ENCODE measurements around the gene PDE4D. TPM values are rescaled to one million over a fixed set of nuclear protein-coding genes. Genes with fewer than 3 reads are reported as not detected.

Gene PDE4D
- total and polyA plus RNA-seq, 2 experiments from 2014 or later = 4.3 to 9.7 TPM

- Histone ChIP-seq H3K36me3 (ENCODE audit: low read depth) (no peaks in the 10 kb centered on the region), H3K9me2 (ENCODE audit: insufficient read depth) (no peaks in the 10 kb centered on the region), H2AFZ (no peak overlapping the region), H3K79me2 (ENCODE audit: insufficient read depth) (no peaks in the 10 kb centered on the region), H4K20me1 (ENCODE audit: insufficient read depth) (no peaks in the 10 kb centered on the region), H3F3A (ENCODE audit: insufficient read depth) (peaks cover 7% of the 10 kb centered on the region; the same call in 1 of the 2 replicates), H3K4me1 (ENCODE audit: insufficient read depth) (no peaks in the 10 kb centered on the region), H3K4me2 (ENCODE audit: unreplicated experiment) (no peak overlapping the region), H3K27ac (no peak overlapping the region), H3K27me3 (replicated peaks; ENCODE audit: insufficient read depth) (no peaks in the 10 kb centered on the region), H3K9me3 (ENCODE audit: low read depth) (no peaks in the 10 kb centered on the region), H3K4me3 (no peak overlapping the region), H3K9ac (no peak overlapping the region)
- TF ChIP-seq EZH2 (IDR thresholded peaks at IDR 0.05; ENCODE audit: insufficient read depth, poor library complexity, severe bottlenecking) (no peak), EZH2phosphoT487 (IDR thresholded peaks at IDR 0.05; ENCODE audit: insufficient read depth, low read depth) (no peak)
- WGBS, 2 experiments (ENCODE audit: low coverage in 1 of 2, low lambda C conversion rate in 2 of 2, missing lambda C conversion rate in 2 of 2) = 89 to 99% methylated on average over 4 of the region's 4 CpGs
- DNase-seq = no peak
- in situ Hi-C loops (cut with MboI) = no loop called here
Measured at GRCh38 chr5:59293700-59294099, 599.8 kb downstream of the PDE4D start.

GRCh38 chr5:59291941-59292340 lies 601.6 kb downstream of the PDE4D start:
- Histone ChIP-seq H3K36me3 (ENCODE audit: low read depth) (no peaks in the 10 kb centered on the region), H3K9ac (no peak overlapping the region), H2AFZ (no peak overlapping the region), H3K9me3 (ENCODE audit: low read depth) (no peaks in the 10 kb centered on the region), H3K79me2 (ENCODE audit: insufficient read depth) (no peaks in the 10 kb centered on the region), H3K27me3 (replicated peaks; ENCODE audit: insufficient read depth) (no peaks in the 10 kb centered on the region), H3K9me2 (ENCODE audit: insufficient read depth) (no peaks in the 10 kb centered on the region), H4K20me1 (ENCODE audit: insufficient read depth) (no peaks in the 10 kb centered on the region), H3K27ac (no peak overlapping the region), H3K4me3 (no peak overlapping the region), H3F3A (ENCODE audit: insufficient read depth) (peaks cover 7% of the 10 kb centered on the region; the same call in 1 of the 2 replicates), H3K4me2 (ENCODE audit: unreplicated experiment) (no peak overlapping the region), H3K4me1 (ENCODE audit: insufficient read depth) (no peaks in the 10 kb centered on the region)
- in situ Hi-C loops (cut with MboI) = no loop called here
- TF ChIP-seq EZH2phosphoT487 (IDR thresholded peaks at IDR 0.05; ENCODE audit: insufficient read depth, low read depth) (no peak), EZH2 (IDR thresholded peaks at IDR 0.05; ENCODE audit: insufficient read depth, poor library complexity, severe bottlenecking) (no peak)
- DNase-seq = no peak

- no peak for TF ChIP-seq EZH2 (IDR thresholded peaks at IDR 0.05; ENCODE audit: insufficient read depth, poor library complexity, severe bottlenecking)
- TF ChIP-seq EZH2phosphoT487 (IDR thresholded peaks at IDR 0.05; ENCODE audit: insufficient read depth, low read depth) = no peak
- H4K20me1 ChIP-seq (ENCODE audit: insufficient read depth) = no peaks in the 10 kb centered on the region
- H3K27me3 ChIP-seq (replicated peaks; ENCODE audit: insufficient read depth) = 0 out of 2 replicates have a peak, but pooled peaks cover 6% of the 10 kb centered on the region
- no peaks in the 10 kb centered on the region for H3K36me3 ChIP-seq (ENCODE audit: low read depth)
- H3K9me2 ChIP-seq (ENCODE audit: insufficient read depth) = no peaks in the 10 kb centered on the region
- H3K9ac ChIP-seq = no peak overlapping the region
- H3K4me2 ChIP-seq (ENCODE audit: unreplicated experiment) = no peak overlapping the region
- no peaks in the 10 kb centered on the region for H3K79me2 ChIP-seq (ENCODE audit: insufficient read depth)
- no peak overlapping the region for H3K4me3 ChIP-seq
- H3K9me3 ChIP-seq (ENCODE audit: low read depth) = no peaks in the 10 kb centered on the region
- DNase-seq = no peak
- no peak overlapping the region for H2AFZ ChIP-seq
- H3K27ac ChIP-seq = no peak overlapping the region
- H3F3A ChIP-seq (ENCODE audit: insufficient read depth) = no peaks in the 10 kb centered on the region
- in situ Hi-C loops (cut with MboI) = no loop called here
- no peaks in the 10 kb centered on the region for H3K4me1 ChIP-seq (ENCODE audit: insufficient read depth)
- 62 to 73% methylated on average over 2 of the region's 2 CpGs for WGBS, 2 experiments (ENCODE audit: low coverage in 1 of 2, low lambda C conversion rate in 2 of 2, missing lambda C conversion rate in 2 of 2)
Measured at GRCh38 chr5:59287884-59288283, 605.6 kb downstream of the PDE4D start.

- WGBS, 2 experiments (ENCODE audit: low coverage in 1 of 2, low lambda C conversion rate in 2 of 2, missing lambda C conversion rate in 2 of 2) = 71 to 72% methylated on average over 3 of the region's 3 CpGs
- H3F3A ChIP-seq (ENCODE audit: insufficient read depth) = no peaks in the 10 kb centered on the region
- no peak overlapping the region for H3K27ac ChIP-seq
- DNase-seq = no peak
- no peaks in the 10 kb centered on the region for H3K9me2 ChIP-seq (ENCODE audit: insufficient read depth)
- H3K4me2 ChIP-seq (ENCODE audit: unreplicated experiment) = no peak overlapping the region
- no peaks in the 10 kb centered on the region for H3K4me1 ChIP-seq (ENCODE audit: insufficient read depth)
- H3K27me3 ChIP-seq (replicated peaks; ENCODE audit: insufficient read depth) = 0 out of 2 replicates have a peak, but pooled peaks cover 6% of the 10 kb centered on the region
- no peaks in the 10 kb centered on the region for H3K9me3 ChIP-seq (ENCODE audit: low read depth)
- no peak overlapping the region for H3K4me3 ChIP-seq
- no peak overlapping the region for H3K9ac ChIP-seq
- H3K36me3 ChIP-seq (ENCODE audit: low read depth) = no peaks in the 10 kb centered on the region
- in situ Hi-C loops (cut with MboI) = no loop called here
- TF ChIP-seq EZH2 (IDR thresholded peaks at IDR 0.05; ENCODE audit: insufficient read depth, poor library complexity, severe bottlenecking) (no peak), EZH2phosphoT487 (IDR thresholded peaks at IDR 0.05; ENCODE audit: insufficient read depth, low read depth) (no peak)
- no peaks in the 10 kb centered on the region for H4K20me1 ChIP-seq (ENCODE audit: insufficient read depth)
- no peak overlapping the region for H2AFZ ChIP-seq
- no peaks in the 10 kb centered on the region for H3K79me2 ChIP-seq (ENCODE audit: insufficient read depth)
Measured at GRCh38 chr5:59287361-59287760, 606.2 kb downstream of the PDE4D start.

GRCh38 chr5:59286510-59286909 lies 607.0 kb downstream of the PDE4D start:
- H3K36me3 ChIP-seq (ENCODE audit: low read depth) = no peaks in the 10 kb centered on the region
- TF ChIP-seq EZH2phosphoT487 (IDR thresholded peaks at IDR 0.05; ENCODE audit: insufficient read depth, low read depth) (no peak), EZH2 (IDR thresholded peaks at IDR 0.05; ENCODE audit: insufficient read depth, poor library complexity, severe bottlenecking) (no peak)
- no peaks in the 10 kb centered on the region for H3K9me3 ChIP-seq (ENCODE audit: low read depth)
- no peaks in the 10 kb centered on the region for H3F3A ChIP-seq (ENCODE audit: insufficient read depth)
- H4K20me1 ChIP-seq (ENCODE audit: insufficient read depth) = no peaks in the 10 kb centered on the region
- no peak overlapping the region for H3K27ac ChIP-seq
- WGBS, 2 experiments (ENCODE audit: low coverage in 1 of 2, low lambda C conversion rate in 2 of 2, missing lambda C conversion rate in 2 of 2) = 0 to 7% methylated on average over 1 of the region's 1 CpG
- in situ Hi-C loops (cut with MboI) = no loop called here
- no peak overlapping the region for H2AFZ ChIP-seq
- 0 out of 2 replicates have a peak, but pooled peaks cover 6% of the 10 kb centered on the region for H3K27me3 ChIP-seq (replicated peaks; ENCODE audit: insufficient read depth)
- H3K79me2 ChIP-seq (ENCODE audit: insufficient read depth) = no peaks in the 10 kb centered on the region
- no peaks in the 10 kb centered on the region for H3K9me2 ChIP-seq (ENCODE audit: insufficient read depth)
- no peaks in the 10 kb centered on the region for H3K4me1 ChIP-seq (ENCODE audit: insufficient read depth)
- H3K4me3 ChIP-seq = no peak overlapping the region
- H3K4me2 ChIP-seq (ENCODE audit: unreplicated experiment) = no peak overlapping the region
- no peak overlapping the region for H3K9ac ChIP-seq
- no peak for DNase-seq

Measured in GM23248 (cell line).